AG20443 (cell line): Measurements from ENCODE around the gene RNF14.
"Not testable (repeated sequence)": the region's sequence is repeated elsewhere in the genome, so short reads cannot be mapped to it uniquely, and the experiment has no call there.

ENCODE experiments used
- DNase-seq: peaks from one replicate; pipeline ENCODE4 v3.0.0; 2012; ENCODE audit warnings: low spot score, mixed read lengths

RNF14 gene

GRCh38 chr5:142015781-142016533 lies 47.1 kb downstream of the RNF14 start:
- no peak for DNase-seq

DNA sequence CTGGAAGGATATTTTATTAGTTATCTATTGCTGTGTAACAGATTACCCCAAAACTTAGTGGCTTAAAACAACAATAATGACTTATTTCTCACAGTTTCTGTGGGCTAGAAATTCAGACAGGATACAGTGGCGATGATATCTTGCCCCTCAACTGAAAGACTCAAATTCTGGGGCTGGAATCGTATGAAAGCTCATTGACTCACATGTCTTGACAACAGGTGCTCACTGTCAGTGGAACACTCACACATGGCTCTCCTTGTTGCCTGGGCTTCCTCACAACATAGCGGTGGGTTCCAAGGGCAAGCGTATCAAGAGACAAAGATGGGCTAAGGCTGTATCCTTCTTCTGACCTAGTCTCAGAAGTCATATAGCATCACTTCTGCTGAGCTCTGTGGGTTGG lies 47.7 kb downstream of the RNF14 start:
- no peak for DNase-seq

GRCh38 chr5:142017832-142018427 lies 49.0 kb downstream of the RNF14 start:
- DNase-seq: no peak

- DNase-seq: no peak
Measured at GRCh38 chr5:142020122-142020659, 51.3 kb downstream of the RNF14 start.

- no peak for DNase-seq
Measured at GRCh38 chr5:142023836-142024235, 54.9 kb downstream of the RNF14 start.

DNA sequence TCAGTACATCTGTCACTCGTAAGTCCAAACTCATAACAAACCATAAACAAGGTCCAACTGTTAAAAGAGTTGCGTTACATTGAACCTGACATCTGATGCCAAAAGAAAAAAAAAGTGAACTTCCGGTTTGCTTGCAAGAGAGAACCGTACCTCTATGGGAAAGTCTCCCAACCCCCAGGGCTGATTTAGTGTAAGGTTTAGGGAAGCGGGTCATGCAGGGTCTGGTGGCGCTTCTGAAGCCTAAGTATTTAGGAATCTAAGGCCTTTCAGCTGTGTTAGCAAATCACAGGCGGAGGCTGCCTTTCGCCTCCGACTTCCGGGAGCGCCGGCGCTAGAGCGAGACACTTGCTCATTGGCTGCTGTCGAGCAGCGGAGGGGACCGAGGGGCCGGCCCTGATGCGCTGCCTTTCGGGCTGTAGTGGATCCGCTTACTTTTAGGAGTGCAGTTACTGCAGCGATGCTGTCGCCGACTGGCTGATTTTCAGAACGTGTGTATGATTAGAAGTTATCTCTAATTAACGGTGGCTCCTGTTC lies 55.9 kb downstream of the RNF14 start:
- DNase-seq: peak; percentile 97

DNA sequence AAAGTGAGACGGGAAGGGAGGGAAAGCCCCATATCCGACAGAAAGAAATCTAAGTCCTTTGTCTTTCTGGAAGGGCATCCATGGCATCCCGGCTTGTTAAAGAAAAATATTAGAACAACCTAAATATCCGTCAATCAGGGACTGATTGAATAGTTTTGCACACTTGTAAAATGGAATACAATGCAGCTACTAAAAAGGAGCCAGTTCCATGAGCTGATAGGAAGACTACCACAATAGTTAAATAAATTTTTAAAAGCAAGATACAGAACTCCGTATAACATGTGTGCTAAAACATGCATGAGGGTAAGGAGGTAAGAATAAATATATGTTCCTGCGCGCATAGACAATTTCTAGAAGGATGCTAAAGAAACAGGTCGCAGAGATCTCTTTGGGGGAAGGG lies 56.7 kb downstream of the RNF14 start:
- DNase-seq: no peak

GRCh38 chr5:142032150-142032549 lies 63.2 kb downstream of the RNF14 start:
- DNase-seq: no peak

- DNase-seq: no peak
Measured at GRCh38 chr5:142032747-142033631, 64.1 kb downstream of the RNF14 start.

DNA sequence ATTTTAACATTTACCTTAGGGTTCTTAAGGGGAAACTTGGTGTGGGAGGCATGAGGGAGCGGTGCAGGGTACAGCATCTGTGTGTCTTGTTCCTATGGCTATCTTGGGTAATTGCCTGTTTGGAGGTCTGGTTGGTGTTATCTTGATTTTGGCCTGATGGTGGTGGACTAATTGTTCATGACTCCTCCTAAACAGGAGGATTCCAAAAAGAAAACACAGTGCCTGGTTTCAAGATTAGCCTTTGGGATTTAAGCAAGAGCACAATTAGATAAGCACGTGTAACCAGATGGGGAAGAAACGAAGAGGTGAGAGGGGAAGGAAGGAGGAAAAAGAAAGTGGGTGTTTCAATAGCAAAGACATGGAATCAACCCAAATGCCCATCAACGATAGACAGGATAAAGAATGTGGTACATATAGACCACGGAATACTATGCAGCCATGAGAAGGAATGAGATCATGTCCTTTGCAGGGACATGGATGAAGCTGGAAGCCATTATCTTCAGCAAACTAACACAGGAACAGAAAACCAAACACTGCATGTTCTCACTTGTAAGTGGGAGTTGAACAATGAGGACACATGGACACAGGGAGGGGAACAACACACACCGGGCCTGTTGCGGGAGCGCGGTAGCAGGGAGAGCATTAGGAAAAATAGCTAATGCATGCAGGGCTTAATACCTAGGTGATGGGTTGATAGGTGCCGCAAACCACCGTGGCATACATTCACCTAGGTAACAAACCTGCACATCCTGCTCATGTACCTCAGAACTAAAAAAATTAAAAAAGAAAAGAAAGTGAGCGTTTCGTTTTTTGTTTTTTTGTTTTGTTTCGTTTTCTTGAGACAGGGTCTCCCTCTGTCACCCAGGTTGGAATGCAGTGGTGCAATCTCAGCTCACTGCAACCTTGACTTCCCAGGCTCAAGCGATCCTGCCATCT lies 65.0 kb downstream of the RNF14 start:
- DNase-seq: not testable (repeated sequence)

GRCh38 chr5:142034994-142035393 lies 66.1 kb downstream of the RNF14 start:
- no peak for DNase-seq

GRCh38 chr5:142036918-142037317 lies 68.0 kb downstream of the RNF14 start:
- DNase-seq: no peak

DNA sequence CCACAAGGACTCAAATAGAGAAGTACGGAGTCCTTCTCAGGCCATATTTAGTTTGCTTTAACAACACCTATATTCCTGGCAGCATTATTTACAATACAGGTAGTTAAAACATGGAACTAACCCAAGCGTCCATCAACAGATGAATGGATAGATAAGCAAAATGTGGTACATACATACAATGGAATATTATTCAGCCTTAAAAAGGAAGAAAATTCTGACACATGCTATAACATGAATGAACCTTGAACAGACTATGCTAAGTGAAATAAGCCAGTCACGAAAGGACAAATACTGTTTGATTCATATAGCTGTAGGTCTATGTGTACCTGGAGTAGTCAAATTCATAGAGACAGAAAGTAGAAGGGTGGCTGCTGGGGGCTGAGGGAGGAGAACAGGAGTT lies 68.7 kb downstream of the RNF14 start:
- DNase-seq: not testable (repeated sequence)

GRCh38 chr5:142038735-142039134 lies 69.8 kb downstream of the RNF14 start:
- DNase-seq: no peak
